Measurements from ENCODE around the gene ANKRD33.

The ANKRD33 gene

GRCh38 chr12:51862947-51863346, 25.0 kb upstream of the ANKRD33 start:
- no peak for DNase-seq

- no peak for DNase-seq
Observed at GRCh38 chr12:51863363-51863932, 24.5 kb upstream of the ANKRD33 start.

GRCh38 chr12:51863933-51864832, 23.7 kb upstream of the ANKRD33 start:
- DNase-seq: no peak

GRCh38 chr12:51864833-51865670, 22.9 kb upstream of the ANKRD33 start:
- no peak for DNase-seq

GRCh38 chr12:51865757-51866270, 22.1 kb upstream of the ANKRD33 start:
- no peak for DNase-seq

GRCh38 chr12:51866324-51866723, 21.6 kb upstream of the ANKRD33 start:
- DNase-seq: no peak

GRCh38 chr12:51866762-51867161, 21.1 kb upstream of the ANKRD33 start:
- no peak for DNase-seq

GRCh38 chr12:51867371-51867770, 20.5 kb upstream of the ANKRD33 start:
- no peak for DNase-seq

GRCh38 chr12:51867796-51868428, 20.0 kb upstream of the ANKRD33 start:
- DNase-seq: no peak

- DNase-seq: no peak
Observed at GRCh38 chr12:51868821-51869495, 18.9 kb upstream of the ANKRD33 start.

- no peak for DNase-seq
Observed at GRCh38 chr12:51869496-51869865, 18.4 kb upstream of the ANKRD33 start.

- no peak for DNase-seq
Observed at GRCh38 chr12:51869931-51870330, 18.0 kb upstream of the ANKRD33 start.

- no peak for DNase-seq
Observed at GRCh38 chr12:51870504-51870903, 17.4 kb upstream of the ANKRD33 start.

GRCh38 chr12:51871126-51871525, 16.8 kb upstream of the ANKRD33 start:
- DNase-seq: no peak

GRCh38 chr12:51871918-51872688, 15.8 kb upstream of the ANKRD33 start:
- no peak for DNase-seq

- no peak for DNase-seq
Observed at GRCh38 chr12:51872689-51872981, 15.3 kb upstream of the ANKRD33 start.

GRCh38 chr12:51873251-51873994, 14.5 kb upstream of the ANKRD33 start:
- DNase-seq: no peak

GRCh38 chr12:51874000-51874399, 13.9 kb upstream of the ANKRD33 start:
- no peak for DNase-seq

- no peak for DNase-seq
Observed at GRCh38 chr12:51874486-51874885, 13.4 kb upstream of the ANKRD33 start.

- no peak for DNase-seq
Observed at GRCh38 chr12:51879102-51879501, 8.8 kb upstream of the ANKRD33 start.

GRCh38 chr12:51883295-51883694, 4.6 kb upstream of the ANKRD33 start:
- DNase-seq: no peak
